Uterus (tissue), 4 donors: ENCODE data around the gene ZEB1. TPM values are rescaled to one million over a fixed set of nuclear protein-coding genes. Genes with fewer than 3 reads are reported as not detected.

Experiments used
- DNase-seq, 2 donors: peaks; one replicate each; pipeline ENCODE4 v3.0.0-alpha.2; 2019 to 2020
- H3K27ac ChIP-seq, 2 donors: fragments of 200-600 bp; sonication (generic); 1 replicate in 1 of 2; 2 replicates in 1 of 2; pipeline ENCODE4 v1.5.1; 2016 to 2018
- H3K27me3 ChIP-seq, 2 donors: fragments of 200-600 bp; sonication (generic); one replicate each; pipeline ENCODE4 v1.5.1; 2018 to 2019; ENCODE audit warnings: control low read depth in 1 of 2
- H3K36me3 ChIP-seq, 2 donors: fragments of 200-600 bp; sonication (generic); one replicate each; pipeline ENCODE4 v1.5.1; 2019; ENCODE audit warnings: control low read depth in 1 of 2
- H3K4me1 ChIP-seq, 2 donors: fragments of 200-600 bp; sonication (generic); one replicate each; pipeline ENCODE4 v1.5.1; 2018 to 2019; ENCODE audit warnings: control low read depth in 1 of 2
- H3K4me3 ChIP-seq, 2 donors: fragments of 200-600 bp; sonication (generic); 1 replicate in 1 of 2; 2 replicates in 1 of 2; pipeline ENCODE4 v1.5.1; 2018 to 2019; ENCODE audit warnings: mild to moderate bottlenecking in 1 of 2
- H3K9me3 ChIP-seq, 2 donors: fragments of 200-600 bp; sonication (generic); one replicate each; pipeline ENCODE4 v1.5.1; 2019; ENCODE audit warnings: control low read depth in 1 of 2
- POLR2A ChIP-seq, 2 donors: fragments of 450-650 bp; IDR thresholded peaks; one replicate each; pipeline ENCODE4 v1.6.1; 2016; ENCODE audit warnings: antibody characterized with exemption in 2 of 2, mild to moderate bottlenecking in 1 of 2, moderate library complexity in 1 of 2
- intact Hi-C: fragments of 100-400 bp; cut with DNase I; formaldehyde crosslinking; loops from one replicate; pipeline ENCODE4 v1.15.1; 2023; ENCODE audit warnings: low total_unique reads
- small RNA-seq: library from RNA; depleted of rRNA; stranded (forward); fragments of <200 nt; gene quantifications from one replicate; pipeline ENCODE3, GENCODE V24; 2016
- total RNA-seq, 4 donors: library from RNA; depleted of rRNA in 3 of 4; stranded (reverse); fragments of >200 nt in 3 of 4; gene quantifications; one replicate each; pipeline versions ENCODE4 v1.1.0 to v1.2.4, GENCODE V29; 2014 to 2023
- TF ChIP-seq, protein P1 (sequence below), 4 experiments: fragments of 200-600 bp in 2 of 4; fragments of 450-650 bp in 2 of 4; sonication (generic) in 2 of 4; IDR thresholded peaks; one replicate each; pipeline ENCODE4 v1.5.1; 2016 to 2019; ENCODE audit warnings: antibody characterized with exemption in 4 of 4, mild to moderate bottlenecking in 2 of 4, moderate library complexity in 1 of 4
- donor health status: DM: yes; HTN: yes; CAD: no.

Gene ZEB1
- total RNA-seq, 4 donors from 2014 or later = 97.6 to 229 (median 210) TPM

DNA sequence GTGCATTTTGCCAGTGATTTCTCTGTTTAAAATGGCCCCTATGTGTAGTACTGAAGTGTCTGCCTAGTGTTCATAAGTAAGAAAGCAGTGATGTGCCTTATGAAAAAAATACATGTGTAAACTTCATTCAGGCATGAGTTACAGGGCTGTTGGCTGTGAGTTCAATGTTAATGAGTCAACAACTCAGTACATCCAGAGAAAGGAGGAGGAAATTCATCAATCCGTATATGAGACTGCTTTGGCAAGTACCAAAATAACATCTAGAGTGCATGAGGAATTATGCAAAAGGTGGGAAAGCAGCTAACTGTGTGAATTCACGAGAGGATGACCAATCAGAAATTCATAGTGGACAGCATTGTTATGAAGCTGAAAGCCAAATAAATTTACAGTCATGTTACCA, 255.6 kb downstream of the ZEB1 start:
- Histone ChIP-seq H3K36me3 (no peaks in the 10 kb centered on the region), H3K9me3 (peaks cover 0 to 6% of the 10 kb centered on the region in 2 donors), H3K27ac (no peak overlapping the region), H3K4me1 (no peaks in the 10 kb centered on the region), H3K4me3 (no peak overlapping the region), H3K27me3 (no peaks in the 10 kb centered on the region)
- no peak for DNase-seq
- TF ChIP-seq, protein P1, sequence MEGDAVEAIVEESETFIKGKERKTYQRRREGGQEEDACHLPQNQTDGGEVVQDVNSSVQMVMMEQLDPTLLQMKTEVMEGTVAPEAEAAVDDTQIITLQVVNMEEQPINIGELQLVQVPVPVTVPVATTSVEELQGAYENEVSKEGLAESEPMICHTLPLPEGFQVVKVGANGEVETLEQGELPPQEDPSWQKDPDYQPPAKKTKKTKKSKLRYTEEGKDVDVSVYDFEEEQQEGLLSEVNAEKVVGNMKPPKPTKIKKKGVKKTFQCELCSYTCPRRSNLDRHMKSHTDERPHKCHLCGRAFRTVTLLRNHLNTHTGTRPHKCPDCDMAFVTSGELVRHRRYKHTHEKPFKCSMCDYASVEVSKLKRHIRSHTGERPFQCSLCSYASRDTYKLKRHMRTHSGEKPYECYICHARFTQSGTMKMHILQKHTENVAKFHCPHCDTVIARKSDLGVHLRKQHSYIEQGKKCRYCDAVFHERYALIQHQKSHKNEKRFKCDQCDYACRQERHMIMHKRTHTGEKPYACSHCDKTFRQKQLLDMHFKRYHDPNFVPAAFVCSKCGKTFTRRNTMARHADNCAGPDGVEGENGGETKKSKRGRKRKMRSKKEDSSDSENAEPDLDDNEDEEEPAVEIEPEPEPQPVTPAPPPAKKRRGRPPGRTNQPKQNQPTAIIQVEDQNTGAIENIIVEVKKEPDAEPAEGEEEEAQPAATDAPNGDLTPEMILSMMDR (IDR thresholded peaks at IDR 0.05) = no peak
- TF ChIP-seq POLR2A (IDR thresholded peaks at IDR 0.05) = no peak
- intact Hi-C loops = no loop called here

DNA sequence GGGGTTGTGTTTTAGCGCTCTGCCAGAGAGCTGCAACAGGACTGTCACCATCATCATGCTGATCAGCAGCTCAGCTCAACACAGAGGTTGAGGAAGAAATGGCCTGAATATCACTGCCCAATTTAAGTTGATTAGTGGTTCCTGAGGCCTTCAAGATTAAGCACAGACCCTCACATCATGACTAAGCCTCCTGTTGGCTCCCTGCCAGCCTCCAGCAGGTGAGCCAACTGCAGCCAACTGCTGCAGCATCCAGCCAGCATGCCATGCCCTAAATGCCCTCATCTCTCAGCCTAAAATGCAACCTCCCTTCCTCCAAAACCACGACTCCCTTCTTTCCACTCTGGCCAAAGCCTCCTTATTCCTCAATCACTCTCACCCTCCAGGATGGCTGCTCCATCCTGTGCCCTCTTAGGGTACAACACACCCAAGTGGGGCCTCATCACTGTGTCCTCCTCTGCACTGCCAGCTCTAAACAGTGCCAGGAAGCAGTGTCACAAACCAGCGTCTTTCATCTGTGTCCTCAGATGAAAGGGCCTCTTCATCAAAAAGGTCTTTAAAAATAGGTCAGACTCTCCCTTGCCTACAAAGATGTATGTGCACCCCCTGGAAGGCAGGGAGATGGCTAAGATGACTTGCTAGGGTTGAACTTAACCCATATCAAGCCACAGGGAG, 259.3 kb downstream of the ZEB1 start:
- TF ChIP-seq POLR2A (IDR thresholded peaks at IDR 0.05) = no peak
- TF ChIP-seq, protein P1 (IDR thresholded peaks at IDR 0.05) = no peak
- no peak overlapping the region for H3K4me3 ChIP-seq
- H3K4me1 ChIP-seq = peaks cover 7 to 8% of the 10 kb centered on the region in 2 donors
- no peak overlapping the region for H3K27ac ChIP-seq
- H3K27me3 ChIP-seq = no peaks in the 10 kb centered on the region
- DNase-seq = no peak
- H3K36me3 ChIP-seq = no peaks in the 10 kb centered on the region
- H3K9me3 ChIP-seq = no peaks in the 10 kb centered on the region
- intact Hi-C loops = no loop called here

DNA sequence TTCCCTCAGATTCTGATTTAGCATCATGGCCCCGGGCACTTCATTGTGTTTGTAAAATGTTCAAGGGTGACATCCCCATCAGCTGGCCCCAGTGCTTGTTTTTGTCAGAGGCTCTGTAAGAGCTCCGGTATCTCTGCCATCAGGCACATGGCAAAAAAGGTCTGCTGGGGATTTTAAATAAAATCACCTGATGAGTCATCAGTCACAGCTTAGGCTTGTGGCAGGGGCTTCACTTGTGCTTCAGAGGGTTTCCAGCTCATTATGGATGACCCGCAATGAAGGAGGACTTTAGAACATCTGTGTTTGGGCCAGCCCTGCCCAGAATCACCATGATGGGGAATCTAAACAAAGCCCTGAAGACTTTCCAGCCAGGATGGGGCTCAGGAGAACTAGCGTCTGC, 259.9 kb downstream of the ZEB1 start:
- no peak overlapping the region for H3K4me3 ChIP-seq
- H3K27me3 ChIP-seq = no peaks in the 10 kb centered on the region
- peaks cover 11 to 13% of the 10 kb centered on the region in 2 donors for H3K4me1 ChIP-seq
- DNase-seq = no peak
- no peaks in the 10 kb centered on the region for H3K36me3 ChIP-seq
- no peak overlapping the region for H3K27ac ChIP-seq
- intact Hi-C loops = no loop called here
- H3K9me3 ChIP-seq = no peaks in the 10 kb centered on the region
- TF ChIP-seq, protein P1 (IDR thresholded peaks at IDR 0.05) = no peak
- TF ChIP-seq POLR2A (IDR thresholded peaks at IDR 0.05) = no peak

Small RNA genes lying within 50 kb of the gene (small RNA-seq; reads per million reads assigned to genes)
- gene SPTLC1P1 = not detected
